HL-60 (cell line): ENCODE data around the gene DMRT1.

Experiments used
- DNase-seq, 2 experiments: peaks; one replicate each; pipeline ENCODE4 v3.0.0-alpha.2; 2010 to 2020; ENCODE audit warnings: low read depth in 1 of 2, low spot score in 1 of 2
- H3K27ac ChIP-seq: fragments of 250-450 bp; sonication (Bioruptor Pico); replicated peaks from 2 replicates; pipeline ENCODE4 v1.5.1; 2020; ENCODE audit warnings: mild to moderate bottlenecking, moderate library complexity
- H3K27me3 ChIP-seq: fragments of 250-450 bp; sonication (Bioruptor Pico); 2 replicates; pipeline ENCODE4 v1.5.1; 2021; ENCODE audit warnings: mild to moderate bottlenecking, moderate library complexity; ENCODE audit not compliant: insufficient read depth, poor library complexity, severe bottlenecking
- H3K4me3 ChIP-seq: replicated peaks from 2 replicates; pipeline ENCODE4 v1.5.1; 2011; ENCODE audit warnings: mild to moderate bottlenecking, control low read depth, low read length; ENCODE audit not compliant: insufficient read depth
- CTCF ChIP-seq: IDR thresholded peaks from one replicate; pipeline ENCODE4 v1.5.1; 2011; ENCODE audit warnings: low read length, control low read depth, inconsistent platforms; ENCODE audit not compliant: insufficient read depth
- GABPA ChIP-seq: IDR thresholded peaks from 2 replicates; pipeline ENCODE4 v1.6.1; 2012; ENCODE audit warnings: low read depth
- POLR2AphosphoS5 ChIP-seq: IDR thresholded peaks from 2 replicates; pipeline ENCODE4 v1.6.1; 2012; ENCODE audit warnings: low read depth
- REST ChIP-seq: IDR thresholded peaks from 2 replicates; pipeline ENCODE4 v1.6.1; 2012; ENCODE audit warnings: low read depth; ENCODE audit not compliant: insufficient replicate concordance
- SPI1 ChIP-seq: IDR thresholded peaks from 2 replicates; pipeline ENCODE4 v1.6.1; 2012; ENCODE audit warnings: low read depth, mild to moderate bottlenecking, borderline replicate concordance

Gene DMRT1

GRCh38 chr9:972501-973294 lies 131.2 kb downstream of the DMRT1 start:
- H3K27ac ChIP-seq, result no peak overlapping the region
- no peak for DNase-seq
- TF ChIP-seq SPI1 (no peak), GABPA (no peak), POLR2AphosphoS5 (no peak), CTCF (no peak), REST (no peak)
- no peak overlapping the region for H3K4me3 ChIP-seq
- H3K27me3 ChIP-seq, result peaks cover 93% of the 10 kb centered on the region

GRCh38 chr9:973295-973834 lies 131.9 kb downstream of the DMRT1 start:
- peaks cover 94% of the 10 kb centered on the region for H3K27me3 ChIP-seq

More at GRCh38 chr9:973295-973834, 131.9 kb downstream of the DMRT1 start:
- DNase-seq, result no peak
- H3K4me3 ChIP-seq, result no peak overlapping the region
- TF ChIP-seq SPI1 (no peak), REST (no peak), CTCF (no peak), GABPA (no peak), POLR2AphosphoS5 (no peak)
- no peak overlapping the region for H3K27ac ChIP-seq
